GM23248 (cell line): Measurements from ENCODE around the gene ATXN7L1. TPM values are rescaled to one million over a fixed set of nuclear protein-coding genes. Genes with fewer than 3 reads are reported as not detected.

Source experiments
- DNase-seq: peaks from one replicate; pipeline ENCODE4 v3.0.0-alpha.2; 2015
- H2AFZ ChIP-seq: fragments of 200-600 bp; sonication (generic); 2 replicates; pipeline ENCODE4 v1.6.1; 2016; ENCODE audit warnings: antibody characterized with exemption
- H3F3A ChIP-seq: fragments of 200-600 bp; sonication (generic); 2 replicates; pipeline ENCODE4 v1.6.1; 2016; ENCODE audit warnings: mild to moderate bottlenecking, antibody characterized with exemption, mixed run types; ENCODE audit not compliant: insufficient read depth
- H3K27ac ChIP-seq: fragments of 200-600 bp; sonication (generic); 2 replicates; pipeline ENCODE4 v1.5.1; 2016; ENCODE audit warnings: mild to moderate bottlenecking
- H3K27me3 ChIP-seq: fragments of 200-600 bp; sonication (generic); replicated peaks from 2 replicates; pipeline ENCODE4 v1.6.1; 2016; ENCODE audit warnings: mild to moderate bottlenecking; ENCODE audit not compliant: insufficient read depth
- H3K36me3 ChIP-seq: fragments of 200-600 bp; sonication (generic); 2 replicates; pipeline ENCODE4 v1.6.1; 2016; ENCODE audit warnings: low read depth, mild to moderate bottlenecking
- H3K4me1 ChIP-seq: fragments of 200-600 bp; sonication (generic); 2 replicates; pipeline ENCODE4 v1.6.1; 2016; ENCODE audit warnings: mild to moderate bottlenecking; ENCODE audit not compliant: insufficient read depth
- H3K4me2 ChIP-seq: fragments of 200-600 bp; sonication (generic); one replicate; pipeline ENCODE4 v1.6.1; 2016; ENCODE audit warnings: mild to moderate bottlenecking; ENCODE audit not compliant: unreplicated experiment
- H3K4me3 ChIP-seq: fragments of 200-600 bp; sonication (generic); 2 replicates; pipeline ENCODE4 v1.5.1; 2016; ENCODE audit warnings: mild to moderate bottlenecking
- H3K79me2 ChIP-seq: fragments of 200-600 bp; sonication (generic); 2 replicates; pipeline ENCODE4 v1.6.1; 2016; ENCODE audit warnings: mild to moderate bottlenecking; ENCODE audit not compliant: insufficient read depth
- H3K9ac ChIP-seq: fragments of 200-600 bp; sonication (generic); 2 replicates; pipeline ENCODE4 v1.6.1; 2016; ENCODE audit warnings: mild to moderate bottlenecking
- H3K9me2 ChIP-seq: fragments of 200-600 bp; sonication (generic); 2 replicates; pipeline ENCODE4 v1.6.1; 2016; ENCODE audit warnings: mixed run types, mild to moderate bottlenecking, moderate library complexity; ENCODE audit not compliant: insufficient read depth
- H3K9me3 ChIP-seq: fragments of 200-600 bp; sonication (generic); one replicate; pipeline ENCODE4 v1.6.1; 2017; ENCODE audit warnings: low read depth
- H4K20me1 ChIP-seq: fragments of 200-600 bp; sonication (generic); 2 replicates; pipeline ENCODE4 v1.6.0; 2016; ENCODE audit not compliant: insufficient read depth
- EZH2 ChIP-seq: fragments of 200-600 bp; sonication (generic); IDR thresholded peaks from 2 replicates; pipeline ENCODE4 v1.6.1; 2018; ENCODE audit warnings: antibody characterized with exemption, mild to moderate bottlenecking; ENCODE audit not compliant: insufficient read depth, poor library complexity, severe bottlenecking
- EZH2phosphoT487 ChIP-seq: fragments of 200-600 bp; sonication (generic); IDR thresholded peaks from 2 replicates; pipeline ENCODE4 v1.6.1; 2018; ENCODE audit warnings: antibody characterized with exemption, moderate library complexity, mild to moderate bottlenecking, low read depth; ENCODE audit not compliant: insufficient read depth
- WGBS, 2 experiments: methylation state at CpG; one replicate each; pipeline ENCODE4 v1.1.6; 2015 to 2017; ENCODE audit warnings: low lambda C conversion rate in 2 of 2, low coverage in 1 of 2; ENCODE audit errors: missing lambda C conversion rate in 2 of 2; 5-methylcytosine and 5-hydroxymethylcytosine counted together
- in situ Hi-C: fragments of 300-500 bp; cut with MboI; formaldehyde crosslinking; loops from 2 replicates; pipeline ENCODE4 v1.15.0; 2020
- polyA plus RNA-seq: library from polyadenylated mRNA; unstranded; fragments of >200 nt; fragmentation: Nextera tagmentation; extraction: Ambion mirVana; gene quantifications from 2 replicates; pipeline ENCODE4 v1.2.1, GENCODE V29; 2016
- total RNA-seq: library from RNA; depleted of rRNA; stranded (reverse); fragments of >200 nt; shearing (Covaris generic); gene quantifications from 2 replicates; pipeline ENCODE4 v1.2.3, GENCODE V29; 2014

The ATXN7L1 gene
- total and polyA plus RNA-seq, 2 experiments from 2014 or later = 3.7 to 4.5 TPM

GRCh38 chr7:105782391-105783042 is 93.9 kb downstream of the ATXN7L1 start:
- 0 out of 2 replicates have a peak overlapping the region, but pooled peaks have one; percentile 20 for H3K4me3 ChIP-seq
- H3K27me3 ChIP-seq = no peaks in the 10 kb centered on the region
- no peaks in the 10 kb centered on the region for H3K9me3 ChIP-seq
- H3F3A ChIP-seq = peaks cover 20% of the 10 kb centered on the region
- peaks cover 8% of the 10 kb centered on the region; the same call in 1 of the 2 replicates for H3K79me2 ChIP-seq
- no peaks in the 10 kb centered on the region for H3K36me3 ChIP-seq
- WGBS, 2 experiments = 56 to 58% methylated on average over 10 of the region's 10 CpGs
- H2AFZ ChIP-seq = no peak overlapping the region
- H4K20me1 ChIP-seq = no peaks in the 10 kb centered on the region
- H3K4me2 ChIP-seq = peak overlapping the region; percentile 80
- peaks cover 20% of the 10 kb centered on the region for H3K4me1 ChIP-seq
- in situ Hi-C loops = no loop called here
- peak; percentile 95 for DNase-seq
- H3K27ac ChIP-seq = peak overlapping the region; percentile 62
- TF ChIP-seq EZH2 (no peak), EZH2phosphoT487 (no peak)
- H3K9ac ChIP-seq = peak overlapping the region; percentile 28; the same call in 1 of the 2 replicates
- H3K9me2 ChIP-seq = no peaks in the 10 kb centered on the region

- H3K79me2 ChIP-seq = peaks cover 8% of the 10 kb centered on the region; the same call in 1 of the 2 replicates
- H3K4me3 ChIP-seq = no peak overlapping the region
- in situ Hi-C loops = no loop called here
- peaks cover 40% of the 10 kb centered on the region for H3F3A ChIP-seq
- H3K27ac ChIP-seq = no peak overlapping the region
- no peak overlapping the region for H3K4me2 ChIP-seq
- no peaks in the 10 kb centered on the region for H3K9me2 ChIP-seq
- H2AFZ ChIP-seq = no peak overlapping the region
- H3K4me1 ChIP-seq = peaks cover 40% of the 10 kb centered on the region
- H3K9me3 ChIP-seq = no peaks in the 10 kb centered on the region
- no peaks in the 10 kb centered on the region for H3K36me3 ChIP-seq
- 86 to 87% methylated on average over 4 of the region's 4 CpGs for WGBS, 2 experiments
- H3K9ac ChIP-seq = no peak overlapping the region
- H4K20me1 ChIP-seq = no peaks in the 10 kb centered on the region
- no peak for DNase-seq
- no peak for TF ChIP-seq EZH2
- TF ChIP-seq EZH2phosphoT487 = no peak
- no peaks in the 10 kb centered on the region for H3K27me3 ChIP-seq
These were observed 96.3 kb downstream of the ATXN7L1 start for GRCh38 chr7:105779856-105780780.

GRCh38 chr7:105778956-105779355 is 97.4 kb downstream of the ATXN7L1 start:
- Histone ChIP-seq H3K9me2 (no peaks in the 10 kb centered on the region), H3K4me2 (no peak overlapping the region), H3K27ac (no peak overlapping the region), H3K9me3 (no peaks in the 10 kb centered on the region), H4K20me1 (no peaks in the 10 kb centered on the region), H3K36me3 (no peaks in the 10 kb centered on the region), H3K79me2 (peaks cover 8% of the 10 kb centered on the region; the same call in 1 of the 2 replicates), H3K4me1 (peaks cover 48% of the 10 kb centered on the region), H3F3A (peaks cover 52% of the 10 kb centered on the region), H3K27me3 (no peaks in the 10 kb centered on the region), H3K4me3 (no peak overlapping the region), H3K9ac (no peak overlapping the region), H2AFZ (no peak overlapping the region)
- TF ChIP-seq EZH2 (no peak), EZH2phosphoT487 (no peak)
- no peak for DNase-seq
- in situ Hi-C loops = no loop called here
- WGBS, 2 experiments = 95 to 98% methylated on average over 3 of the region's 3 CpGs

GRCh38 chr7:105776986-105777910 is 99.2 kb downstream of the ATXN7L1 start:
- no peaks in the 10 kb centered on the region for H3K9me3 ChIP-seq
- peak; percentile 76 for DNase-seq
- H4K20me1 ChIP-seq = no peaks in the 10 kb centered on the region
- no peaks in the 10 kb centered on the region for H3K36me3 ChIP-seq
- H3K4me1 ChIP-seq = peaks cover 37% of the 10 kb centered on the region
- H3K27ac ChIP-seq = peak overlapping the region; percentile 37
- peaks cover 13% of the 10 kb centered on the region; the same call in 1 of the 2 replicates for H3K79me2 ChIP-seq
- in situ Hi-C loops = no loop called here
- WGBS, 2 experiments = 61 to 64% methylated on average over 11 of the region's 11 CpGs
- H3K4me2 ChIP-seq = no peak overlapping the region
- peaks cover 38% of the 10 kb centered on the region for H3F3A ChIP-seq
- no peaks in the 10 kb centered on the region for H3K27me3 ChIP-seq
- no peak overlapping the region for H2AFZ ChIP-seq
- H3K9me2 ChIP-seq = no peaks in the 10 kb centered on the region
- TF ChIP-seq EZH2 (no peak), EZH2phosphoT487 (no peak)
- no peak overlapping the region for H3K4me3 ChIP-seq
- no peak overlapping the region for H3K9ac ChIP-seq
